Fibroblast of the aortic adventitia (primary cell): ENCODE results near the gene ENC1. TPM values are rescaled to one million over a fixed set of nuclear protein-coding genes. Genes with fewer than 3 reads are reported as not detected.

Source experiments
- DNase-seq: peaks from one replicate; pipeline ENCODE4 v3.0.0-alpha.2; 2010; ENCODE audit warnings: low read depth
- H3K4me3 ChIP-seq: 2 replicates; pipeline ENCODE4 v1.5.1; 2011; ENCODE audit warnings: low read depth, mild to moderate bottlenecking, control low read depth, low read length, moderate library complexity
- CTCF ChIP-seq: IDR thresholded peaks from 2 replicates; pipeline ENCODE4 v1.5.1; 2011; ENCODE audit warnings: mild to moderate bottlenecking, low read length, control low read depth, inconsistent platforms; ENCODE audit not compliant: insufficient read depth
- total RNA-seq: library from RNA; depleted of rRNA; stranded (reverse); fragments of >200 nt; gene quantifications from 2 replicates; pipeline ENCODE4 v1.2.3, GENCODE V29; 2012; ENCODE audit warnings: low replicate concordance

Gene ENC1
- total RNA-seq, 1 donor, result 21.0 TPM

- H3K4me3 ChIP-seq, result no peak overlapping the region
- no peak for TF ChIP-seq CTCF
- DNase-seq, result peak; percentile 88
These were observed 9.2 kb downstream of the ENC1 start for GRCh38 chr5:74631081-74631953.

GRCh38 chr5:74630453-74631066 is 10.0 kb downstream of the ENC1 start:
- no peak for TF ChIP-seq CTCF
- DNase-seq, result peak; percentile 93
- H3K4me3 ChIP-seq, result no peak overlapping the region

GRCh38 chr5:74629326-74629725 is 11.2 kb downstream of the ENC1 start:
- H3K4me3 ChIP-seq, result no peak overlapping the region
- no peak for TF ChIP-seq CTCF
- DNase-seq, result no peak

- DNase-seq, result no peak
- H3K4me3 ChIP-seq, result no peak overlapping the region
- no peak for TF ChIP-seq CTCF
These were observed 12.2 kb downstream of the ENC1 start for GRCh38 chr5:74628359-74628758.

GRCh38 chr5:74627646-74628279 is 12.8 kb downstream of the ENC1 start:
- TF ChIP-seq CTCF, result no peak
- DNase-seq, result no peak
- H3K4me3 ChIP-seq, result no peak overlapping the region

GRCh38 chr5:74626386-74627222 is 13.9 kb downstream of the ENC1 start:
- no peak for DNase-seq
- TF ChIP-seq CTCF, result no peak
- no peak overlapping the region for H3K4me3 ChIP-seq
